Prostate gland (tissue), 2 donors: ENCODE measurements around the gene CD86.

Source experiments
- CTCF ChIP-seq, 4 experiments: fragments of 200-600 bp in 2 of 4; fragments of 450-650 bp in 2 of 4; sonication (generic) in 2 of 4; IDR thresholded peaks; 1 replicate in 3 of 4; 2 replicates in 1 of 4; pipeline ENCODE4 v1.5.1; 2016 to 2019; ENCODE audit warnings: antibody characterized with exemption in 4 of 4, mild to moderate bottlenecking in 2 of 4, moderate library complexity in 2 of 4
- POLR2A ChIP-seq: fragments of 450-650 bp; IDR thresholded peaks from one replicate; pipeline ENCODE4 v1.6.1; 2016; ENCODE audit warnings: antibody characterized with exemption, mild to moderate bottlenecking
- POLR2AphosphoS5 ChIP-seq: sonication (generic); formaldehyde crosslinking; IDR thresholded peaks from one replicate; pipeline ENCODE4 v1.6.1; 2017; ENCODE audit warnings: antibody characterized with exemption

- TF ChIP-seq CTCF (IDR thresholded peaks at IDR 0.05) (no peak), POLR2A (no peak), POLR2AphosphoS5 (no peak)
Observed at GRCh38 chr3:122091602-122092295, 36.6 kb downstream of the CD86 start.
